ENCODE results near the gene FXR2. TPM values are rescaled to one million over a fixed set of nuclear protein-coding genes. Genes with fewer than 3 reads are reported as not detected.
A peak's percentile ranks its signal among the peaks of the same experiment; 100 is the strongest.
"Not testable (repeated sequence)": the region's sequence is repeated elsewhere in the genome, so short reads cannot be mapped to it uniquely, and the experiment has no call there.

The FXR2 gene
- polyA plus RNA-seq, 1 donor from 2014 or later, result 20.0 TPM

- no peak overlapping the region for H3K4me3 Mint-ChIP-seq
- peaks cover 3% of the 10 kb centered on the region for H3K27me3 Mint-ChIP-seq
- H3K9me3 Mint-ChIP-seq, result no peaks in the 10 kb centered on the region
- no peak overlapping the region for H3K27ac Mint-ChIP-seq
- no peaks in the 10 kb centered on the region for H3K36me3 Mint-ChIP-seq
- H3K4me1 Mint-ChIP-seq, result peaks cover 0 to 2% (median 1%) of the 10 kb centered on the region in 3 donors
These were observed 21.5 kb upstream of the FXR2 start for GRCh38 chr17:7636163-7636562.

GRCh38 chr17:7634384-7634783, 19.7 kb upstream of the FXR2 start:
- peaks cover 0 to 2% (median 0%) of the 10 kb centered on the region in 3 donors for H3K4me1 Mint-ChIP-seq
- H3K4me3 Mint-ChIP-seq, result no peak overlapping the region
- H3K27ac Mint-ChIP-seq, result no peak overlapping the region
- no peaks in the 10 kb centered on the region for H3K36me3 Mint-ChIP-seq
- H3K27me3 Mint-ChIP-seq, result peaks cover 3% of the 10 kb centered on the region
- no peaks in the 10 kb centered on the region for H3K9me3 Mint-ChIP-seq

GRCh38 chr17:7633093-7633492, 18.4 kb upstream of the FXR2 start:
- Mint-ChIP-seq H3K4me3 (no peak overlapping the region), H3K27ac (no peak overlapping the region), H3K4me1 (peaks cover 0 to 2% (median 2%) of the 10 kb centered on the region in 3 donors), H3K9me3 (no peaks in the 10 kb centered on the region), H3K36me3 (no peaks in the 10 kb centered on the region), H3K27me3 (peaks cover 3% of the 10 kb centered on the region)

- Mint-ChIP-seq H3K27ac (no peak overlapping the region), H3K4me3 (peak overlapping the region in 2 of 4 donors; percentile 17 to 51)
These were observed 17.8 kb upstream of the FXR2 start for GRCh38 chr17:7632492-7632894.

GRCh38 chr17:7631398-7632380, 17.0 kb upstream of the FXR2 start:
- Mint-ChIP-seq H3K4me3 (peak overlapping the region in 2 of 4 donors; percentile 17 to 51), H3K4me1 (peaks cover 3 to 6% (median 5%) of the 10 kb centered on the region in 3 donors), H3K27ac (no peak overlapping the region), H3K36me3 (no peaks in the 10 kb centered on the region), H3K9me3 (no peaks in the 10 kb centered on the region), H3K27me3 (peaks cover 3% of the 10 kb centered on the region)

More at GRCh38 chr17:7632492-7632894, 17.8 kb upstream of the FXR2 start:
- no peaks in the 10 kb centered on the region for H3K36me3 Mint-ChIP-seq
- H3K27me3 Mint-ChIP-seq, result peaks cover 3% of the 10 kb centered on the region
- H3K4me1 Mint-ChIP-seq, result peaks cover 2 to 3% (median 3%) of the 10 kb centered on the region in 3 donors
- H3K9me3 Mint-ChIP-seq, result no peaks in the 10 kb centered on the region

GRCh38 chr17:7629939-7630571, 15.4 kb upstream of the FXR2 start, which contains the start of gene SHBG:
Gene SHBG (plus strand): TSS chr17:7630135. CDS start chr17:7630173, 38 bp downstream.
- Mint-ChIP-seq H3K9me3 (no peaks in the 10 kb centered on the region), H3K36me3 (no peaks in the 10 kb centered on the region), H3K27ac (peak within 1 kb of the TSS in 1 of 3 donors; percentile 3), H3K27me3 (no peaks in the 10 kb centered on the region), H3K4me1 (peaks cover 3 to 12% (median 5%) of the 10 kb centered on the region in 3 donors), H3K4me3 (peak within 1 kb of the TSS in 2 of 4 donors; percentile 29 to 34)

- H3K27me3 Mint-ChIP-seq, result no peaks in the 10 kb centered on the region
- H3K4me1 Mint-ChIP-seq, result peaks cover 3 to 12% (median 5%) of the 10 kb centered on the region in 3 donors
- peak within 1 kb of the TSS; percentile 91 to 96 (median 94) for H3K4me3 Mint-ChIP-seq
- H3K27ac Mint-ChIP-seq, result peak within 1 kb of the TSS; percentile 84 to 99 (median 89)
- no peaks in the 10 kb centered on the region for H3K36me3 Mint-ChIP-seq
- no peaks in the 10 kb centered on the region for H3K9me3 Mint-ChIP-seq
These were observed 12.8 kb upstream of the FXR2 start, which contains the start of gene SAT2 for GRCh38 chr17:7627250-7628121. Gene SAT2 (minus strand): TSS chr17:7627821. CDS start chr17:7627635, 186 bp downstream.

- Mint-ChIP-seq H3K27me3 (no peaks in the 10 kb centered on the region), H3K27ac (peak overlapping the region in 2 of 3 donors; percentile 78 to 89), H3K9me3 (no peaks in the 10 kb centered on the region), H3K4me1 (peaks cover 3 to 10% (median 5%) of the 10 kb centered on the region in 3 donors), H3K36me3 (no peaks in the 10 kb centered on the region), H3K4me3 (peak overlapping the region; percentile 91 to 96 (median 94))
These were observed 12.2 kb upstream of the FXR2 start for GRCh38 chr17:7626956-7627249.

- Mint-ChIP-seq H3K36me3 (no peaks in the 10 kb centered on the region), H3K4me3 (peak overlapping the region; percentile 91 to 96 (median 94)), H3K27me3 (no peaks in the 10 kb centered on the region), H3K27ac (peak overlapping the region in 1 of 3 donors; percentile 46), H3K4me1 (peaks cover 3 to 10% (median 5%) of the 10 kb centered on the region in 3 donors), H3K9me3 (no peaks in the 10 kb centered on the region)
These were observed 11.6 kb upstream of the FXR2 start for GRCh38 chr17:7626307-7626706.

GRCh38 chr17:7625749-7626148, 11.1 kb upstream of the FXR2 start:
- H3K4me3 Mint-ChIP-seq, result peak overlapping the region in 3 of 4 donors; percentile 21 to 95 (median 86)
- H3K4me1 Mint-ChIP-seq, result peaks cover 3 to 10% (median 5%) of the 10 kb centered on the region in 3 donors
- not testable (repeated sequence) for H3K36me3 Mint-ChIP-seq, H3K9me3 Mint-ChIP-seq, H3K27me3 Mint-ChIP-seq
- H3K27ac Mint-ChIP-seq, result peak overlapping the region in 1 of 3 donors; percentile 46

- peaks cover 3 to 10% (median 5%) of the 10 kb centered on the region in 3 donors for H3K4me1 Mint-ChIP-seq
- no peak overlapping the region for H3K4me3 Mint-ChIP-seq
- no peaks in the 10 kb centered on the region for H3K36me3 Mint-ChIP-seq
- no peaks in the 10 kb centered on the region for H3K9me3 Mint-ChIP-seq
- no peaks in the 10 kb centered on the region for H3K27me3 Mint-ChIP-seq
- H3K27ac Mint-ChIP-seq, result peak overlapping the region in 2 of 3 donors; percentile 46 to 83
These were observed 9.0 kb upstream of the FXR2 start for GRCh38 chr17:7623661-7624060.

GRCh38 chr17:7620835-7621234, 6.1 kb upstream of the FXR2 start:
- H3K9me3 Mint-ChIP-seq, result no peaks in the 10 kb centered on the region
- no peak overlapping the region for H3K4me3 Mint-ChIP-seq
- no peaks in the 10 kb centered on the region for H3K4me1 Mint-ChIP-seq
- no peaks in the 10 kb centered on the region for H3K27me3 Mint-ChIP-seq
- H3K27ac Mint-ChIP-seq, result no peak overlapping the region
- H3K36me3 Mint-ChIP-seq, result no peaks in the 10 kb centered on the region

GRCh38 chr17:7618608-7619007, 3.9 kb upstream of the FXR2 start:
- H3K27me3 Mint-ChIP-seq, result no peaks in the 10 kb centered on the region
- H3K27ac Mint-ChIP-seq, result no peak overlapping the region
- no peaks in the 10 kb centered on the region for H3K9me3 Mint-ChIP-seq
- H3K36me3 Mint-ChIP-seq, result no peaks in the 10 kb centered on the region
- peak overlapping the region in 1 of 4 donors; percentile 40 for H3K4me3 Mint-ChIP-seq
- H3K4me1 Mint-ChIP-seq, result peaks cover 3 to 5% (median 4%) of the 10 kb centered on the region in 3 donors

- Mint-ChIP-seq H3K4me3 (peak overlapping the region; percentile 84 to 98 (median 90)), H3K36me3 (no peaks in the 10 kb centered on the region), H3K27me3 (no peaks in the 10 kb centered on the region)
These were observed 609 bp upstream of the FXR2 start for GRCh38 chr17:7615265-7615747.

More at GRCh38 chr17:7615265-7615747, 609 bp upstream of the FXR2 start:
- Mint-ChIP-seq H3K9me3 (no peaks in the 10 kb centered on the region), H3K27ac (peak overlapping the region; percentile 83 to 97 (median 91)), H3K4me1 (peaks cover 18 to 23% (median 22%) of the 10 kb centered on the region in 3 donors)
